Measurements from ENCODE around the gene DNAH3.
"Not testable (repeated sequence)": the region's sequence is repeated elsewhere in the genome, so short reads cannot be mapped to it uniquely, and the experiment has no call there.

DNAH3 gene

GRCh38 chr16:21116148-21116693 is 34.4 kb downstream of the DNAH3 start:
- no peaks in the 10 kb centered on the region for H3K36me3 ChIP-seq (ENCODE audit: insufficient read depth)
- H3K4me2 ChIP-seq, result no peak overlapping the region
- no peaks in the 10 kb centered on the region for H3K4me1 ChIP-seq (ENCODE audit: low read depth, poor library complexity, severe bottlenecking)
- no peak overlapping the region for H3K4me3 ChIP-seq (IDR thresholded peaks at IDR 0.05; ENCODE audit: insufficient read depth, low read depth, low read length)
- no peaks in the 10 kb centered on the region for H3K27me3 ChIP-seq (ENCODE audit: insufficient read depth, low read depth)
- H3K27ac ChIP-seq, result no peak overlapping the region
- H3K9ac ChIP-seq, result no peak overlapping the region
- no peaks in the 10 kb centered on the region for H3K79me2 ChIP-seq (ENCODE audit: insufficient read depth, low read depth)
- no peak overlapping the region for H2AFZ ChIP-seq (ENCODE audit: low read depth)
- TF ChIP-seq, protein P1, sequence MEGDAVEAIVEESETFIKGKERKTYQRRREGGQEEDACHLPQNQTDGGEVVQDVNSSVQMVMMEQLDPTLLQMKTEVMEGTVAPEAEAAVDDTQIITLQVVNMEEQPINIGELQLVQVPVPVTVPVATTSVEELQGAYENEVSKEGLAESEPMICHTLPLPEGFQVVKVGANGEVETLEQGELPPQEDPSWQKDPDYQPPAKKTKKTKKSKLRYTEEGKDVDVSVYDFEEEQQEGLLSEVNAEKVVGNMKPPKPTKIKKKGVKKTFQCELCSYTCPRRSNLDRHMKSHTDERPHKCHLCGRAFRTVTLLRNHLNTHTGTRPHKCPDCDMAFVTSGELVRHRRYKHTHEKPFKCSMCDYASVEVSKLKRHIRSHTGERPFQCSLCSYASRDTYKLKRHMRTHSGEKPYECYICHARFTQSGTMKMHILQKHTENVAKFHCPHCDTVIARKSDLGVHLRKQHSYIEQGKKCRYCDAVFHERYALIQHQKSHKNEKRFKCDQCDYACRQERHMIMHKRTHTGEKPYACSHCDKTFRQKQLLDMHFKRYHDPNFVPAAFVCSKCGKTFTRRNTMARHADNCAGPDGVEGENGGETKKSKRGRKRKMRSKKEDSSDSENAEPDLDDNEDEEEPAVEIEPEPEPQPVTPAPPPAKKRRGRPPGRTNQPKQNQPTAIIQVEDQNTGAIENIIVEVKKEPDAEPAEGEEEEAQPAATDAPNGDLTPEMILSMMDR (conservative IDR thresholded peaks at IDR 0.05; ENCODE audit: low read depth, low read length), result no peak
- no peaks in the 10 kb centered on the region for H4K20me1 ChIP-seq (ENCODE audit: insufficient read depth)

DNA sequence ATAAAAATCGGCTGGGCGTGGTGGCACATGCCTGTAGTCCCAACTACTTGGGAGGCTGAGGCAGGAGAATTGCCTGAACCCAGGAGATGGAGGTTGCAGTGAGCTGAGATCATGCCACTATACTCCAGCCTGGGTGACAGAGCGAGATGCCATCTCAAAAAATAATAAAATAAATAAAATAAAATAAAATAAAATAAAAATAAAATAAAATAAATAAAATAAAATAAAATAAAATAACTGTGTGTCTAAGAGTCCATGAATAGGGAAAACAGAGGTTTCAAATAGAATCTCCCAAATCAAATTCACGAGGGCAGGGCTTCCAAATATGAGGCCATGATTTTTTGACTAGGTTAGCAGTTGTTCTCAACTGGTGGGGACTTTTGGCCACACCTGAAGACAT is 35.1 kb downstream of the DNAH3 start:
- H3K27ac ChIP-seq; H3K4me2 ChIP-seq; H3K36me3 ChIP-seq (ENCODE audit: insufficient read depth); H4K20me1 ChIP-seq (ENCODE audit: insufficient read depth); H3K4me1 ChIP-seq (ENCODE audit: low read depth, poor library complexity, severe bottlenecking); H3K79me2 ChIP-seq (ENCODE audit: insufficient read depth, low read depth); H3K4me3 ChIP-seq (IDR thresholded peaks at IDR 0.05; ENCODE audit: insufficient read depth, low read depth, low read length); H2AFZ ChIP-seq (ENCODE audit: low read depth); H3K27me3 ChIP-seq (ENCODE audit: insufficient read depth, low read depth); H3K9ac ChIP-seq: not testable (repeated sequence)

GRCh38 chr16:21103941-21104860 is 46.4 kb downstream of the DNAH3 start:
- Histone ChIP-seq H2AFZ (ENCODE audit: low read depth) (no peak overlapping the region), H3K4me3 (IDR thresholded peaks at IDR 0.05; ENCODE audit: insufficient read depth, low read depth, low read length) (no peak overlapping the region), H3K4me2 (no peak overlapping the region), H3K9ac (no peak overlapping the region), H3K79me2 (ENCODE audit: insufficient read depth, low read depth) (no peaks in the 10 kb centered on the region), H3K27ac (no peak overlapping the region), H3K27me3 (ENCODE audit: insufficient read depth, low read depth) (no peaks in the 10 kb centered on the region), H3K4me1 (ENCODE audit: low read depth, poor library complexity, severe bottlenecking) (no peaks in the 10 kb centered on the region), H3K36me3 (ENCODE audit: insufficient read depth) (no peaks in the 10 kb centered on the region), H4K20me1 (ENCODE audit: insufficient read depth) (no peaks in the 10 kb centered on the region)
- TF ChIP-seq, protein P1 (conservative IDR thresholded peaks at IDR 0.05; ENCODE audit: low read depth, low read length), result no peak

- Histone ChIP-seq H4K20me1 (ENCODE audit: insufficient read depth) (no peaks in the 10 kb centered on the region), H2AFZ (ENCODE audit: low read depth) (no peak overlapping the region)
Observed at GRCh38 chr16:21101631-21102420, 48.8 kb downstream of the DNAH3 start.

More at GRCh38 chr16:21101631-21102420, 48.8 kb downstream of the DNAH3 start:
- H3K27me3 ChIP-seq (ENCODE audit: insufficient read depth, low read depth), result no peaks in the 10 kb centered on the region
- H3K4me3 ChIP-seq (IDR thresholded peaks at IDR 0.05; ENCODE audit: insufficient read depth, low read depth, low read length), result no peak overlapping the region
- no peak overlapping the region for H3K9ac ChIP-seq
- TF ChIP-seq, protein P1 (conservative IDR thresholded peaks at IDR 0.05; ENCODE audit: low read depth, low read length), result no peak
- no peaks in the 10 kb centered on the region for H3K36me3 ChIP-seq (ENCODE audit: insufficient read depth)
- no peaks in the 10 kb centered on the region for H3K79me2 ChIP-seq (ENCODE audit: insufficient read depth, low read depth)
- no peak overlapping the region for H3K27ac ChIP-seq
- H3K4me2 ChIP-seq, result no peak overlapping the region
- peaks cover 7% of the 10 kb centered on the region for H3K4me1 ChIP-seq (ENCODE audit: low read depth, poor library complexity, severe bottlenecking)
